Skeletal muscle cell (primary cell): ENCODE measurements around the gene POLR3B.
A peak's percentile ranks its signal among the peaks of the same experiment; 100 is the strongest.

Experiments used
- DNase-seq: peaks from one replicate; pipeline ENCODE4 v3.0.0-alpha.2; 2010; ENCODE audit warnings: low read depth
- H3K4me3 ChIP-seq: 2 replicates; pipeline ENCODE4 v1.5.1; 2011; ENCODE audit warnings: low read depth, mild to moderate bottlenecking, control low read depth, low read length, moderate library complexity

Gene POLR3B

GRCh38 chr12:106506691-106507090, 149.1 kb downstream of the POLR3B start:
- no peak overlapping the region for H3K4me3 ChIP-seq
- DNase-seq, result no peak

GRCh38 chr12:106508966-106509365, 151.4 kb downstream of the POLR3B start:
- no peak overlapping the region for H3K4me3 ChIP-seq
- no peak for DNase-seq

- DNase-seq, result no peak
- H3K4me3 ChIP-seq, result no peak overlapping the region
Observed at GRCh38 chr12:106511365-106511764, 153.8 kb downstream of the POLR3B start.

GRCh38 chr12:106517314-106517713, 159.8 kb downstream of the POLR3B start:
- no peak for DNase-seq

GRCh38 chr12:106519607-106520021, 162.1 kb downstream of the POLR3B start:
- no peak overlapping the region for H3K4me3 ChIP-seq
- peak; percentile 28 for DNase-seq

More at GRCh38 chr12:106517314-106517713, 159.8 kb downstream of the POLR3B start:
- H3K4me3 ChIP-seq, result no peak overlapping the region

- DNase-seq, result no peak
Observed at GRCh38 chr12:106521901-106522300, 164.4 kb downstream of the POLR3B start.

GRCh38 chr12:106522708-106523107, 165.2 kb downstream of the POLR3B start:
- H3K4me3 ChIP-seq, result no peak overlapping the region
- DNase-seq, result no peak

More at GRCh38 chr12:106521901-106522300, 164.4 kb downstream of the POLR3B start:
- no peak overlapping the region for H3K4me3 ChIP-seq

- DNase-seq, result no peak
Observed at GRCh38 chr12:106527356-106527755, 169.8 kb downstream of the POLR3B start.

GRCh38 chr12:106541201-106541600, 183.7 kb downstream of the POLR3B start:
- DNase-seq, result no peak
- H3K4me3 ChIP-seq, result no peak overlapping the region

More at GRCh38 chr12:106527356-106527755, 169.8 kb downstream of the POLR3B start:
- no peak overlapping the region for H3K4me3 ChIP-seq

GRCh38 chr12:106551410-106551809, 193.9 kb downstream of the POLR3B start:
- no peak overlapping the region for H3K4me3 ChIP-seq
- no peak for DNase-seq

- no peak for DNase-seq
- no peak overlapping the region for H3K4me3 ChIP-seq
Observed at GRCh38 chr12:106552228-106552627, 194.7 kb downstream of the POLR3B start.
